HCT116 (cell line): Measurements from ENCODE around the gene BEND3. TPM values are rescaled to one million over a fixed set of nuclear protein-coding genes. Genes with fewer than 3 reads are reported as not detected.

Experiments used
- ATAC-seq: fragments of 200-7000 bp; cut with Tn5 transposase; 2 replicates; pipeline ENCODE4 v1.9.1; 2020; ENCODE audit warnings: mild to moderate bottlenecking, moderate library complexity
- BruUV-seq: library from RNA; stranded (reverse); fragments of 400-500 nt; replicated peaks from 2 replicates; lab custom pipeline; 2021; lab: Mats Ljungman, UMichigan
- CTCF ChIA-PET: fragments of 300-600 bp; sonication (Branson Sonifier 250); formaldehyde crosslinking; loops from one replicate; lab custom pipeline; 2021; ENCODE audit warnings: antibody characterized with exemption; lab: Charles Lee
- POLR2A ChIA-PET: fragments of 300-600, 350-600 bp; sonication (Branson Sonifier 250); formaldehyde crosslinking; loops from one replicate; lab custom pipeline; 2021; ENCODE audit warnings: antibody characterized with exemption; lab: Charles Lee
- RAD21 ChIA-PET, 2 experiments: fragments of 300-600 bp; sonication (Branson Sonifier 250); formaldehyde crosslinking; loops; one replicate each; lab custom pipeline; 2023; ENCODE audit warnings: low total read pairs in 2 of 2; ENCODE audit not compliant: uncharacterized antibody in 2 of 2, unreplicated experiment in 2 of 2, low non-redundant PET in 1 of 2; lab: Charles Lee
- DNase-seq: peaks from one replicate; pipeline ENCODE4 v3.0.0-alpha.2; 2010; ENCODE audit warnings: low read depth, low spot score
- H2AFZ ChIP-seq: fragments of 200-600 bp; shearing (Covaris generic), sonication (generic); 2 replicates; pipeline ENCODE4 v1.6.1; 2017; ENCODE audit warnings: low read depth, mixed run types, mixed read lengths, antibody characterized with exemption, low read length; ENCODE audit not compliant: poor library complexity, severe bottlenecking
- H3K27ac ChIP-seq: 2 replicates; pipeline ENCODE4 v1.5.1; 2012; ENCODE audit warnings: low read depth, low read length
- H3K27me3 ChIP-seq: fragments of 200-600 bp; sonication (generic); 2 replicates; pipeline ENCODE4 v1.6.1; 2016; ENCODE audit warnings: mixed run types, low read length, mixed read lengths; ENCODE audit not compliant: insufficient read depth
- H3K36me3 ChIP-seq, 2 experiments: fragments of 200-500 bp in 1 of 2; fragments of 200-600 bp in 1 of 2; sonication (Bioruptor generic) in 1 of 2; sonication (generic) in 1 of 2; 2 replicates each; pipeline versions ENCODE4 v1.5.1 to v1.6.1; 2014 to 2016; ENCODE audit warnings: low read length in 2 of 2, inconsistent platforms in 1 of 2, mixed read lengths in 1 of 2, mixed run types in 1 of 2; ENCODE audit not compliant: insufficient read depth in 2 of 2, control insufficient read depth in 1 of 2
- H3K4me1 ChIP-seq, 2 experiments: fragments of 200-600 bp in 1 of 2; sonication (generic) in 1 of 2; 2 replicates each; pipeline versions ENCODE4 v1.5.1 to v1.6.1; 2012 to 2017; ENCODE audit warnings: low read length in 2 of 2, inconsistent platforms in 1 of 2, mild to moderate bottlenecking in 1 of 2, mixed read lengths in 1 of 2, mixed run types in 1 of 2, moderate library complexity in 1 of 2; ENCODE audit not compliant: insufficient read depth in 2 of 2, control insufficient read depth in 1 of 2
- H3K4me2 ChIP-seq: fragments of 200-600 bp; sonication (generic); 2 replicates; pipeline ENCODE4 v1.6.1; 2017; ENCODE audit warnings: mixed run types, low read length, mixed read lengths
- H3K4me3 ChIP-seq, 2 experiments: fragments of 200-600 bp in 1 of 2; sonication (generic) in 1 of 2; replicated peaks in 1 of 2; 2 replicates each; pipeline ENCODE4 v1.5.1; 2011 to 2016; ENCODE audit warnings: low read length in 2 of 2, control low read depth in 1 of 2, low read depth in 1 of 2, mild to moderate bottlenecking in 1 of 2, mixed read lengths in 1 of 2, mixed run types in 1 of 2
- H3K79me2 ChIP-seq: fragments of 200-600 bp; sonication (generic); 2 replicates; pipeline ENCODE4 v1.6.1; 2017; ENCODE audit warnings: mild to moderate bottlenecking, mixed run types, low read length, moderate library complexity, mixed read lengths; ENCODE audit not compliant: insufficient read depth
- H3K9ac ChIP-seq: fragments of 200-600 bp; sonication (generic); 2 replicates; pipeline ENCODE4 v1.6.1; 2016; ENCODE audit warnings: low read length, mixed read lengths
- H3K9me2 ChIP-seq: fragments of 200-600 bp; sonication (generic), shearing (Covaris generic); 2 replicates; pipeline ENCODE4 v1.6.1; 2017; ENCODE audit warnings: mixed run types, mild to moderate bottlenecking, moderate library complexity; ENCODE audit not compliant: insufficient read depth
- H3K9me3 ChIP-seq, 2 experiments: fragments of 200-500 bp in 1 of 2; fragments of 200-600 bp in 1 of 2; sonication (Bioruptor generic) in 1 of 2; sonication (generic) in 1 of 2; 2 replicates each; pipeline ENCODE4 v1.6.1; 2014 to 2017; ENCODE audit warnings: low read length in 2 of 2, mixed read lengths in 2 of 2, inconsistent platforms in 1 of 2, low read depth in 1 of 2, mild to moderate bottlenecking in 1 of 2, mixed run types in 1 of 2, moderate library complexity in 1 of 2; ENCODE audit not compliant: control insufficient read depth in 1 of 2, insufficient read depth in 1 of 2
- H4K20me1 ChIP-seq: fragments of 200-600 bp; sonication (generic), shearing (Covaris generic); 2 replicates; pipeline ENCODE4 v1.6.1; 2017; ENCODE audit warnings: mixed run types, mild to moderate bottlenecking, moderate library complexity; ENCODE audit not compliant: insufficient read depth
- EZH2phosphoT487 ChIP-seq: fragments of 200-600 bp; IDR thresholded peaks from 2 replicates; pipeline ENCODE4 v1.6.1; 2018; ENCODE audit warnings: antibody characterized with exemption, borderline replicate concordance
- FOSL1 ChIP-seq: IDR thresholded peaks from 2 replicates; pipeline ENCODE4 v1.6.1; 2012; ENCODE audit warnings: low read depth
- JUND ChIP-seq: IDR thresholded peaks from 2 replicates; pipeline ENCODE4 v1.6.1; 2012
- POLR2A ChIP-seq: IDR thresholded peaks from 2 replicates; pipeline ENCODE4 v1.7.0; 2011; ENCODE audit warnings: borderline replicate concordance; ENCODE audit not compliant: insufficient read depth, insufficient read length; ENCODE audit errors: extremely low read depth
- POLR2AphosphoS5 ChIP-seq: IDR thresholded peaks from 2 replicates; pipeline ENCODE4 v1.6.1; 2011; ENCODE audit warnings: mild to moderate bottlenecking, low read depth, low read length, moderate library complexity
- SRF ChIP-seq: IDR thresholded peaks from 2 replicates; pipeline ENCODE4 v1.6.1; 2012; ENCODE audit warnings: low read depth
- ZNF274 ChIP-seq: fragments of 200-500 bp; sonication (Bioruptor generic); IDR thresholded peaks from 2 replicates; pipeline ENCODE4 v1.6.1; 2014; ENCODE audit warnings: mild to moderate bottlenecking, low read depth, low read length, inconsistent platforms
- intact Hi-C: fragments of 100-400 bp; cut with micrococcal nuclease; formaldehyde crosslinking; loops from 2 replicates; pipeline ENCODE4 v1.10.0; 2022
- total RNA-seq: library from RNA; stranded (reverse); gene quantifications from one replicate; pipeline ENCODE4 v1.2.1, GENCODE V29; 2021; ENCODE audit not compliant: unreplicated experiment
- TF ChIP-seq, protein P1 (sequence below): IDR thresholded peaks from 2 replicates; pipeline ENCODE4 v1.6.1; 2012
- TF ChIP-seq, protein P2 (sequence below): IDR thresholded peaks from 2 replicates; pipeline ENCODE4 v1.6.1; 2011; ENCODE audit warnings: mild to moderate bottlenecking, low read length, moderate library complexity; ENCODE audit not compliant: insufficient replicate concordance; ENCODE audit errors: extremely low read depth
- TF ChIP-seq, protein P3 (sequence below), 3 experiments: fragments of 200-600 bp in 1 of 3; sonication (generic) in 1 of 3; IDR thresholded peaks in 2 of 3; conservative IDR thresholded peaks in 1 of 3; 2 replicates each; pipeline ENCODE4 v1.5.1; 2012 to 2017; ENCODE audit warnings: low read depth in 2 of 3, low read length in 2 of 3, antibody characterized with exemption in 1 of 3, borderline replicate concordance in 1 of 3, control low read depth in 1 of 3, mild to moderate bottlenecking in 1 of 3, mixed read lengths in 1 of 3, mixed run types in 1 of 3, moderate library complexity in 1 of 3; ENCODE audit not compliant: insufficient read depth in 1 of 3

Gene BEND3
- total RNA-seq, 1 experiment from 2014 or later: 6.3 TPM

DNA sequence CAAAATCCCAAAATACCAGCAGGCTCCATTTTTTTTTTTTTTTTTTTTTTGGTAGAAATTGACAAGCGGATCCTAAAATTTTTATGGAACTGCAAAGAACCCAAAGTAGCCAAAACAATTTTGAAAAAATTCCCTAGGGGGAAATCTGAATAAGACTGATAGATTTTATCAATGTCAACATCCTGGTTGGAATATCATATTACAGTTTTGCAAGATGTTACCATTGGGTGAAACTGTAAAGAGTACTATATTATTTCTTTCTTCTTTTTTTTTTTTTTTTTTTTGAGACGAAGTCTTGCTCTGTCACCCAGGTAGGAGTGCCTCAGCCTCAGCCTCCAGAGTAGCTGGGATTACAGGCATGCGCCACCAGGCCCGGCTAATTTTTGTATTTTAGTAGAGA is 29.4 kb upstream of the BEND3 start:
- TF ChIP-seq, protein P1, sequence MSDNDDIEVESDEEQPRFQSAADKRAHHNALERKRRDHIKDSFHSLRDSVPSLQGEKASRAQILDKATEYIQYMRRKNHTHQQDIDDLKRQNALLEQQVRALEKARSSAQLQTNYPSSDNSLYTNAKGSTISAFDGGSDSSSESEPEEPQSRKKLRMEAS: no peak
- TF ChIP-seq EZH2phosphoT487 (no peak), FOSL1 (no peak)
- TF ChIP-seq, protein P2, sequence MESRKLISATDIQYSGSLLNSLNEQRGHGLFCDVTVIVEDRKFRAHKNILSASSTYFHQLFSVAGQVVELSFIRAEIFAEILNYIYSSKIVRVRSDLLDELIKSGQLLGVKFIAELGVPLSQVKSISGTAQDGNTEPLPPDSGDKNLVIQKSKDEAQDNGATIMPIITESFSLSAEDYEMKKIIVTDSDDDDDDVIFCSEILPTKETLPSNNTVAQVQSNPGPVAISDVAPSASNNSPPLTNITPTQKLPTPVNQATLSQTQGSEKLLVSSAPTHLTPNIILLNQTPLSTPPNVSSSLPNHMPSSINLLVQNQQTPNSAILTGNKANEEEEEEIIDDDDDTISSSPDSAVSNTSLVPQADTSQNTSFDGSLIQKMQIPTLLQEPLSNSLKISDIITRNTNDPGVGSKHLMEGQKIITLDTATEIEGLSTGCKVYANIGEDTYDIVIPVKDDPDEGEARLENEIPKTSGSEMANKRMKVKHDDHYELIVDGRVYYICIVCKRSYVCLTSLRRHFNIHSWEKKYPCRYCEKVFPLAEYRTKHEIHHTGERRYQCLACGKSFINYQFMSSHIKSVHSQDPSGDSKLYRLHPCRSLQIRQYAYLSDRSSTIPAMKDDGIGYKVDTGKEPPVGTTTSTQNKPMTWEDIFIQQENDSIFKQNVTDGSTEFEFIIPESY: no peak

DNA sequence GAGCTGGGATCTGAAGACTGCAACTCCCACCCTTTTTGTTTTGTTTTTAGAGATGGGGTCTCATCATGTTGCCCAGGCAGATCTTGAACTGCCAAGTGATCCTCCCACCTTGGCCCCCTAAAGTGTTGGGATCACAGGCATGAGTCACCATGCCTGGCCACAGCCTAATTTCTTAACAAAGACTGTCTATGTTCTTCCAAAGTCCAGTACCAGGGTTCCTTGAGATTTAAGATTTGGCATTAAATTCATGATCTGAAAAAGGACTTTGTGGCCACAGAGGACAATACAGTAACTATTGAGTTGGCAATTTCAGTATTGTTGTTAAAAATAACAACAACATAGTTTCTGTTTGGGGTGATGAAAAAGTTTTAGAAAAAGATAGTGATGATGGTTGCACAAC is 28.7 kb upstream of the BEND3 start:
- Histone ChIP-seq H3K27ac (no peak overlapping the region), H3K4me3 (no peak overlapping the region), H3K36me3 (no peaks in the 10 kb centered on the region), H3K4me1 (peaks cover 4 to 10% of the 10 kb centered on the region in 2 experiments; a peak in 3 of 4 replicates), H3K9me3 (no peaks in the 10 kb centered on the region), H4K20me1 (no peaks in the 10 kb centered on the region), H3K27me3 (no peaks in the 10 kb centered on the region), H2AFZ (no peak overlapping the region), H3K9ac (no peak overlapping the region), H3K79me2 (no peaks in the 10 kb centered on the region), H3K4me2 (peak overlapping the region; percentile 42), H3K9me2 (no peaks in the 10 kb centered on the region)
- CTCF ChIA-PET: no interaction called here
- BruUV-seq: no TSS peak
- intact Hi-C loops: no loop called here
- POLR2A ChIA-PET: no interaction called here
- RAD21 ChIA-PET: no interaction called here
- ATAC-seq: peak; percentile 74
- DNase-seq: peak; percentile 21
- TF ChIP-seq SRF (no peak), ZNF274 (no peak), FOSL1 (peak; percentile 28; the same call in 1 of the 2 replicates), POLR2A (no peak), JUND (no peak), POLR2AphosphoS5 (no peak)
- TF ChIP-seq, protein P3, sequence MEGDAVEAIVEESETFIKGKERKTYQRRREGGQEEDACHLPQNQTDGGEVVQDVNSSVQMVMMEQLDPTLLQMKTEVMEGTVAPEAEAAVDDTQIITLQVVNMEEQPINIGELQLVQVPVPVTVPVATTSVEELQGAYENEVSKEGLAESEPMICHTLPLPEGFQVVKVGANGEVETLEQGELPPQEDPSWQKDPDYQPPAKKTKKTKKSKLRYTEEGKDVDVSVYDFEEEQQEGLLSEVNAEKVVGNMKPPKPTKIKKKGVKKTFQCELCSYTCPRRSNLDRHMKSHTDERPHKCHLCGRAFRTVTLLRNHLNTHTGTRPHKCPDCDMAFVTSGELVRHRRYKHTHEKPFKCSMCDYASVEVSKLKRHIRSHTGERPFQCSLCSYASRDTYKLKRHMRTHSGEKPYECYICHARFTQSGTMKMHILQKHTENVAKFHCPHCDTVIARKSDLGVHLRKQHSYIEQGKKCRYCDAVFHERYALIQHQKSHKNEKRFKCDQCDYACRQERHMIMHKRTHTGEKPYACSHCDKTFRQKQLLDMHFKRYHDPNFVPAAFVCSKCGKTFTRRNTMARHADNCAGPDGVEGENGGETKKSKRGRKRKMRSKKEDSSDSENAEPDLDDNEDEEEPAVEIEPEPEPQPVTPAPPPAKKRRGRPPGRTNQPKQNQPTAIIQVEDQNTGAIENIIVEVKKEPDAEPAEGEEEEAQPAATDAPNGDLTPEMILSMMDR (IDR thresholded peaks at IDR 0.05 in 2 of 3, conservative IDR thresholded peaks at IDR 0.05 in 1 of 3; ENCODE audit: borderline replicate concordance in 1 of 3, insufficient read depth in 1 of 3, low read depth in 2 of 3, low read length in 2 of 3): no peak

More for the DNA sequence above, 29.4 kb upstream of the BEND3 start:
- H3K4me1 ChIP-seq: peaks cover 4 to 10% of the 10 kb centered on the region in 2 experiments; a peak in 3 of 4 replicates
- ChIA-PET POLR2A (no interaction called here), RAD21 (no interaction called here), CTCF (no interaction called here)
- intact Hi-C loops: no loop called here
- H3K4me2 ChIP-seq: no peak overlapping the region
- no peaks in the 10 kb centered on the region for H4K20me1 ChIP-seq
- no TSS peak for BruUV-seq
- DNase-seq: no peak
- no peaks in the 10 kb centered on the region for H3K9me2 ChIP-seq
- H3K9ac ChIP-seq: no peak overlapping the region
- no peaks in the 10 kb centered on the region for H3K36me3 ChIP-seq
- no peak overlapping the region for H3K27ac ChIP-seq
- H3K27me3 ChIP-seq: no peaks in the 10 kb centered on the region
- no peaks in the 10 kb centered on the region for H3K79me2 ChIP-seq
- no peak overlapping the region for H3K4me3 ChIP-seq
- H3K9me3 ChIP-seq: no peaks in the 10 kb centered on the region
- ATAC-seq: no peak
- H2AFZ ChIP-seq: no peak overlapping the region
